Heart right ventricle (tissue), 16 donors: ENCODE measurements around the gene MYO7B. TPM values are rescaled to one million over a fixed set of nuclear protein-coding genes. Genes with fewer than 3 reads are reported as not detected.
A peak's percentile ranks its signal among the peaks of the same experiment; 100 is the strongest.

Experiments used
- ATAC-seq, 8 donors: fragments of 200-7000 bp; cut with Tn5 transposase; one replicate each; pipeline ENCODE4 v1.9.1; 2020; ENCODE audit warnings: mild to moderate bottlenecking in 8 of 8, moderate library complexity in 8 of 8, moderate number of reproducible peaks in 1 of 8
- DNase-seq, 2 donors: peaks; one replicate each; pipeline ENCODE4 v3.0.0-alpha.2; 2020
- H3K27ac ChIP-seq, 10 donors: fragments of 200-600 bp; sonication (generic) in 2 of 10; one replicate each; pipeline versions ENCODE4 v1.5.0 to v1.8.0; 2020 to 2022; ENCODE audit warnings: mild to moderate bottlenecking in 3 of 10
- H3K27me3 ChIP-seq, 7 donors: fragments of 200-600 bp; one replicate each; pipeline ENCODE4 v1.8.0; 2021 to 2022; ENCODE audit warnings: mild to moderate bottlenecking in 2 of 7
- H3K36me3 ChIP-seq, 9 donors: fragments of 200-600 bp; sonication (generic) in 1 of 9; one replicate each; pipeline versions ENCODE4 v1.5.0 to v1.8.0; 2020 to 2022; ENCODE audit warnings: mild to moderate bottlenecking in 2 of 9
- H3K4me1 ChIP-seq, 9 donors: fragments of 200-600 bp; sonication (generic) in 1 of 9; one replicate each; pipeline versions ENCODE4 v1.5.0 to v1.8.0; 2020 to 2022; ENCODE audit warnings: mild to moderate bottlenecking in 4 of 9
- H3K4me3 ChIP-seq, 10 donors: fragments of 200-600 bp; sonication (generic) in 2 of 10; one replicate each; pipeline versions ENCODE4 v1.5.0 to v1.8.0; 2020 to 2022; ENCODE audit warnings: mild to moderate bottlenecking in 7 of 10, moderate library complexity in 2 of 10
- H3K9me3 ChIP-seq, 11 donors: fragments of 200-600 bp in 10 of 11; sonication (generic) in 2 of 11; one replicate each; pipeline versions ENCODE4 v1.5.0 to v1.8.0; 2013 to 2022; ENCODE audit warnings: mild to moderate bottlenecking in 2 of 11, control low read depth in 1 of 11, moderate library complexity in 1 of 11
- CTCF ChIP-seq, 9 donors: fragments of 200-600 bp; sonication (generic) in 2 of 9; IDR thresholded peaks; one replicate each; pipeline versions ENCODE4 v1.5.0 to v1.8.0; 2021 to 2022; ENCODE audit warnings: antibody characterized with exemption in 9 of 9, mild to moderate bottlenecking in 5 of 9, moderate library complexity in 1 of 9
- WGBS, 2 donors: extraction: QIAGEN DNeasy Blood & Tissue Kit; methylation state at CpG; one replicate each; pipeline ENCODE4 v1.1.7; 2013; ENCODE audit warnings: inconsistent platforms in 1 of 2; 5-methylcytosine and 5-hydroxymethylcytosine counted together
- intact Hi-C, 10 donors: fragments of 100-400 bp; cut with DNase I; formaldehyde crosslinking; loops; one replicate each; pipeline versions ENCODE4 v1.11.1 to v1.14.2; 2022
- polyA plus RNA-seq, 2 donors: library from polyadenylated mRNA; stranded (reverse); fragments of 200-250 nt; gene quantifications; one replicate each; pipeline ENCODE4 v1.2.3, GENCODE V29; 2013
- total RNA-seq, 10 donors: library from RNA; stranded (reverse); fragmentation: NEBNext Ultra II Directional in 3 of 10; extraction: Animal tissue kit (Norgen Biotek cat#: 25700) in 3 of 10; gene quantifications; one replicate each; pipeline versions ENCODE4 v1.2.1 to v1.2.4, GENCODE V29; 2021 to 2023
- donor health status: Arrhythmogenic right ventricular cardiomyopathy.
- donor health status: ischemic (EF 13 %, LVEDD 7.1; RV severe dilation, severe dysfunction).
- donor health status: healthy with polysubstance abuse.
- donor health status: DM: no; HTN: yes; CAD: no.
- donor health status: DM: no; HTN: no; CAD: no.
- donor health status: ischemic (EF 25% LVEDD 6.9; RV normal size, moderate dysfunction).
- donor health status: ischemic (EF 25% LVEDD 5.7; RV mildly dilated, moderate dysfunction).
- donor health status: healthy.
- donor health status: DM: yes; HTN: yes; CAD: no.
- donor health status: Ischemic cardiomyopathy.
- donor health status: ischemic (EF 35%, LVEDD 5.7; RV mildly dilated, moderate dysfunction).
- donor health status: nonischemic (EF 11% LVEDD 7.7; RV severe dilation, severe dysfunction).
- donor health status: DM: yes; HTN: yes; CAD: no.
- donor health status: PGD.
- donor health status: ischemic (EF 29% LVEDD 5.4; RV normal size, mild dysfunction).
- donor health status: nonischemic (EF 23%, LVEDD 6.1; RV moderate dilation, normal function).

Gene MYO7B
- total and polyA plus RNA-seq, 12 donors: 0.42 to 2.3 (median 0.90) TPM

GRCh38 chr2:127674241-127675209, 139.0 kb downstream of the MYO7B start:
- Histone ChIP-seq H3K27ac (peak overlapping the region; percentile 88 to 98 (median 97)), H3K27me3 (peaks cover 0 to 38% (median 0%) of the 10 kb centered on the region in 7 donors), H3K4me1 (peaks cover 8 to 80% (median 52%) of the 10 kb centered on the region in 9 donors), H3K4me3 (peak overlapping the region; percentile 57 to 95 (median 78)), H3K9me3 (no peaks in the 10 kb centered on the region), H3K36me3 (peaks cover 0 to 12% (median 0%) of the 10 kb centered on the region in 9 donors)
- 4% methylated on average over 60 to 72 of the region's 72 CpGs for WGBS, 2 donors
- DNase-seq: peak in 1 of 2 donors; percentile 70
- intact Hi-C loops: loop anchor here in 5 of 10 donors (2.0 to 10.0 kb wide), 7 partner anchors 16 to 160 kb away; no protein-coding TSS in a partner anchor
- ATAC-seq: peak; percentile 28 to 47 (median 41)
- TF ChIP-seq CTCF (IDR thresholded peaks at IDR 0.05): no peak

GRCh38 chr2:127675331-127676261, 140.1 kb downstream of the MYO7B start, which contains the start of gene LIMS2:
LIMS2 (minus strand) TSS chr2:127675530; CDS start chr2:127675024, 506 bp downstream.
- intact Hi-C loops: loop anchor here in 5 of 10 donors (2.0 to 10.0 kb wide), 7 partner anchors 17 to 161 kb away; no protein-coding TSS in a partner anchor
- peak; percentile 68 to 74 for DNase-seq
- no peaks in the 10 kb centered on the region for H3K9me3 ChIP-seq
- WGBS, 2 donors: 1 to 2% methylated on average over 55 to 56 of the region's 56 CpGs
- ATAC-seq: peak; percentile 40 to 72 (median 60)
- H3K27me3 ChIP-seq: peaks cover 0 to 38% (median 0%) of the 10 kb centered on the region in 7 donors
- H3K4me1 ChIP-seq: peaks cover 8 to 75% (median 48%) of the 10 kb centered on the region in 9 donors
- H3K36me3 ChIP-seq: peaks cover 0 to 5% (median 0%) of the 10 kb centered on the region in 9 donors
- peak in 7 of 9 donors; percentile 9 to 51 (median 43) for TF ChIP-seq CTCF (IDR thresholded peaks at IDR 0.05)
- H3K27ac ChIP-seq: peak within 1 kb of the TSS; percentile 88 to 98 (median 97)
- peak within 1 kb of the TSS; percentile 64 to 95 (median 78) for H3K4me3 ChIP-seq

GRCh38 chr2:127676906-127677305, 141.4 kb downstream of the MYO7B start:
- Histone ChIP-seq H3K4me1 (peaks cover 1 to 75% (median 55%) of the 10 kb centered on the region in 9 donors), H3K27ac (peak overlapping the region in 2 of 10 donors; percentile 33 to 57), H3K4me3 (no peak overlapping the region), H3K36me3 (no peaks in the 10 kb centered on the region), H3K9me3 (no peaks in the 10 kb centered on the region), H3K27me3 (peaks cover 0 to 44% (median 0%) of the 10 kb centered on the region in 7 donors)
- DNase-seq (peak in 1 of 2 donors; percentile 36), ATAC-seq (peak in 3 of 8 donors; percentile 2 to 14 (median 13))
- intact Hi-C loops: loop anchor here in 5 of 10 donors (5.0 to 10.0 kb wide), 5 partner anchors 35 to 162 kb away; no protein-coding TSS in a partner anchor
- WGBS, 2 donors: 57 to 68% methylated on average over 2 of the region's 2 CpGs
- no peak for TF ChIP-seq CTCF (IDR thresholded peaks at IDR 0.05)
